ENCODE results near the gene PDCD6IP.
"Not testable (repeated sequence)": the region's sequence is repeated elsewhere in the genome, so short reads cannot be mapped to it uniquely, and the experiment has no call there.

The PDCD6IP gene

DNA sequence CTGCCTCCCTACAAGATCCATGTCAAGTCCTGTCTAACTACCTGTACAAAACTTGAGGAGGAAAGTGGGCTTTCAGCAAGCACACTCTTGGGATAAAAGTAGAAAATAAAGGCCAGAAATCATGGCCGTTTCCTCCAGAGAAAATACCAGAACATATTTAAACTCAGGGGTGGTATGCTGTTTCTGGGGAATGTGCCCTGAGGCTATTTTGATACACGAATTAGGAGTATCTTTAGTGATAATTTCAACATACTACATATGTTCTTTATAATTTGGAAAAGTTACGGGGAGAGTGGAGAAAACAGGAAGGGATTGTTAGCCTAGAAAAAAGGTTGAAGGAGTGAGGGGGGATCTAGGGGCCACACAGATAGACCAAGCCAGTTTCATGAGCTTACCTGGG is 18.7 kb upstream of the PDCD6IP start:
- Histone ChIP-seq H3K4me1 (ENCODE audit: control insufficient read depth in 1 of 2, insufficient read depth in 2 of 2, low read length in 2 of 2) (no peaks in the 10 kb centered on the region), H3K9me3 (ENCODE audit: control insufficient read depth in 1 of 2, low read length in 2 of 2) (no peaks in the 10 kb centered on the region), H3K4me3 (ENCODE audit: low read depth in 1 of 2, low read length in 2 of 2) (no peak overlapping the region), H3K27me3 (ENCODE audit: low read depth, low read length) (no peaks in the 10 kb centered on the region), H3K36me3 (ENCODE audit: control insufficient read depth in 1 of 2, insufficient read depth in 2 of 2, low read length in 2 of 2) (no peaks in the 10 kb centered on the region), H3K27ac (ENCODE audit: low read length) (no peak overlapping the region)

DNA sequence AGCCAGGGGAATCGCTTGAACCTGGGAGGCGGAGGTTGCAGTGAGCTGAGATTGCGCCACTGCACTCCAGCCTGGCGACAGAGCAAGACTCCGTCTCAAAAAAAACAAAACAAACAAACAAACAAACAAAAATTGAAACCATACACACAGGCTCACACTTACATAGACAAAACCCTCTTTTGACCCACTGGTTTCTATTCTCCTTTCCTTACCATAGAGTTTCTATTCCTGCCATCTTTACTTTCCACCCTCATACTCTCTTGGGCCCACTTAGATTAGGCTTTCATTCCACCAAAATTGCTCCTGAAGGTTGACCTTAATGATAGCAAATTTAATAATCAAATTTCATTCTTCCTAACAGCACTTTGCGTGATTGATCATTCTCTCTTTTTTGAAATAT is 17.0 kb upstream of the PDCD6IP start:
- not testable (repeated sequence) for H3K36me3 ChIP-seq (ENCODE audit: control insufficient read depth in 1 of 2, insufficient read depth in 2 of 2, low read length in 2 of 2); H3K9me3 ChIP-seq (ENCODE audit: control insufficient read depth in 1 of 2, low read length in 2 of 2); H3K4me3 ChIP-seq (ENCODE audit: low read depth in 1 of 2, low read length in 2 of 2)

DNA sequence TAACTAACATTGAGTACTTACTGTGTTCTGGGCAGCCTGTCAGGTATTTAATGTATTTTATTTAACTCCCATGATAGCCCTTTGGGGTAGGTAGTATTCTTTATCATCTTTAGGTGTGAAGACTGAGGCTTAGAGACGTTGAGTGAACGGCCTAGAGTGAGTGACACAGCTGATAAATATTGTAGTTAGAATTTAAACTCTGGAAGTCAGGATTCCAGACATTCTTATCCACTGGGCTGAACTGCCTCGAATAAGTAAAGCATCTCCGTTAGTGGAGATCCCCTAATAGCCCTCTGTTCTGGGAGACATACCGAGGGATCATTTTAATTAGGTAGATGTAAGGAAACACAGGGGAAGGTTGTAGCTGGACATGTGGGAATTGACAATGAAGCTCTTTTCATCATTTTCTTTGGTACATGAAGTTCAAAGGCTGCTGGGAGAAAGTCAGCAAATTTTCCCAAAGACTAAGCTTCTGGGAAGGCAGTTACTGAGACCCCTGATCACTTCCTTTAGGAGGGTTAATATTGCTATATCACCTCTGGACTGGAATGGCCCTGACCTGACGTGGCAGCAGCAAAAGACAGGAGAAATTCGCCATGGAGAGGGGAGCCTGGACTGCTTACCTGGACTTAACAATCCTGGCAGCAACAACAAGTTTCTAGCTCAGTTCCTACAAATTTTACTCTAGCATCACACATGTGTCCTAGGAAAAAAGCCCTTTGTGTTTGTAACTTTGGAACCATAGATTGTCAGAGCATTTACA is 11.7 kb upstream of the PDCD6IP start:
- Histone ChIP-seq H3K27ac (ENCODE audit: low read length) (no peak overlapping the region), H3K27me3 (ENCODE audit: low read depth, low read length) (no peaks in the 10 kb centered on the region), H3K36me3 (ENCODE audit: control insufficient read depth in 1 of 2, insufficient read depth in 2 of 2, low read length in 2 of 2) (no peaks in the 10 kb centered on the region), H3K4me3 (ENCODE audit: low read depth in 1 of 2, low read length in 2 of 2) (peak overlapping the region in 1 of 2 donors; percentile 49), H3K4me1 (ENCODE audit: control insufficient read depth in 1 of 2, insufficient read depth in 2 of 2, low read length in 2 of 2) (no peaks in the 10 kb centered on the region), H3K9me3 (ENCODE audit: control insufficient read depth in 1 of 2, low read length in 2 of 2) (no peaks in the 10 kb centered on the region)

More for the DNA sequence above, 17.0 kb upstream of the PDCD6IP start:
- not testable (repeated sequence) for H3K27me3 ChIP-seq (ENCODE audit: low read depth, low read length); H3K4me1 ChIP-seq (ENCODE audit: control insufficient read depth in 1 of 2, insufficient read depth in 2 of 2, low read length in 2 of 2); H3K27ac ChIP-seq (ENCODE audit: low read length)

DNA sequence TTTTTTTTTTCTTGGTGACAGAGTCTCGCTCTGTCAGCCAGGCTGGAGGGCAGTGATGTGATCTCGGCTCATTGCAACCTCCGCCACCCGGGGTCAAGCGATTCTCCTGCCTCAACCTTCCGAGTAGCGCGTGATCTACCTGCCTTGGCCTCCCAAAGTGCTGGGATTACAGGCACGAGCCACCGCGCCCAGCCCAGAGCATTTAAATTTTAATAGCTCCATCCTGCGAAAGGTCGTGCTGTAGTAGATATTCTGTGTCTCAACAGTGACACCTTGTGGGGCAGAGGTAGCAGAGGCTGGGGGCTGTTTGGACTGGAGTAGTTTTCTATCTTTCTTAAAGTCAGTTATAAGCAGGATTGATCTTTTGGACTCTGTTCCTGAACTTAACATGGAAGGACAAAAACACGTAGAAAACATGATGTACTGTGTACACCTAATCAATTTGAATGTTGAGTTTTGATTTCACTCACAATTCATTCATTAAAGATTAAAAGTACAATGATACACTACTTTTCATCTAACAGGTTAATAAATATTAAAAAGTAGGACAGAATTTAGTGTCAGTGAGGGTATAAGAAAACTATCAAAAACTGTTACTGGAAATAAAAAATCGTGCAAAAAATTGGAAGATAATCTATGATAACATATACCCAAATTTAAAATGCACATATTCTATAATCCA is 11.0 kb upstream of the PDCD6IP start:
- H3K4me3 ChIP-seq (ENCODE audit: low read depth in 1 of 2, low read length in 2 of 2) = peak overlapping the region in 1 of 2 donors; percentile 49

DNA sequence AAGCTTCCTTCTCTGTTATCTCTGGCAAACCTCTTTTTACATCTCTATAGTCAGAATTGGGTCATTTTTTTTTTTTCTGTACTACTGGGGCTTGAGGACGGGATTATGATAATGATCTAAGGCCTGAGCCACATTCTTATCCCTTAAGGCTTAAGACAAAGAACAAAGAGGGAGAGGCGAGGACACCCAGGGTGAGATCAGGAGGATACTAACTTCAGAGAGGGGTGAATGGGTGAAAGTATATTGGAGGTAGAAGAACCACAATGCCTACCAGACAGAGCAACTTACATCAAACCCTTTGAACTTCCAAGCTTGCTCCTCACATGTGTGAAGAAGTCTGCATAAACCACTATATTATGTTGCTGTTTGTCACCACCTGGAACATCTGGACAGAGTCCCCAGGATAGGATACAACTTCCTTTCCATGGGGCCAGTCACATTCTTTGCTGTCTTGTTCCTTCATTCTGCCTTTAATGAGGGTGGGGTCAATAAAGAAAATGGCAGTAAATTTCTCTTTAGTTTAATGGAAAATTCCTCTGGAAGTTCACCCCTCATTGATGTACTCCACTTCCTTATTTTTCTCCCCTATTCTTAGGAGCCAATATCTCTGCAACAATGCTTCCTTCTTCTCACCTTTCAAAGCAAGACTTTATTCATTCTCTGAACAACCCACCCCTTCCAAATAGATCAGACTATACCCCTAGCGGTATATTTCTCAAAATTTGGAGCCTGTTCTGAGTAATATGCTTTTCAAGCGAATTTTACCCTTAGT is 9.1 kb upstream of the PDCD6IP start:
- Histone ChIP-seq H3K4me3 (ENCODE audit: low read depth in 1 of 2, low read length in 2 of 2) (no peak overlapping the region), H3K36me3 (ENCODE audit: control insufficient read depth in 1 of 2, insufficient read depth in 2 of 2, low read length in 2 of 2) (no peaks in the 10 kb centered on the region), H3K9me3 (ENCODE audit: control insufficient read depth in 1 of 2, low read length in 2 of 2) (no peaks in the 10 kb centered on the region), H3K27me3 (ENCODE audit: low read depth, low read length) (no peaks in the 10 kb centered on the region), H3K4me1 (ENCODE audit: control insufficient read depth in 1 of 2, insufficient read depth in 2 of 2, low read length in 2 of 2) (no peaks in the 10 kb centered on the region), H3K27ac (ENCODE audit: low read length) (no peak overlapping the region)

More for the DNA sequence above, 11.0 kb upstream of the PDCD6IP start:
- Histone ChIP-seq H3K27me3 (ENCODE audit: low read depth, low read length) (no peaks in the 10 kb centered on the region), H3K9me3 (ENCODE audit: control insufficient read depth in 1 of 2, low read length in 2 of 2) (no peaks in the 10 kb centered on the region), H3K36me3 (ENCODE audit: control insufficient read depth in 1 of 2, insufficient read depth in 2 of 2, low read length in 2 of 2) (no peaks in the 10 kb centered on the region), H3K27ac (ENCODE audit: low read length) (no peak overlapping the region), H3K4me1 (ENCODE audit: control insufficient read depth in 1 of 2, insufficient read depth in 2 of 2, low read length in 2 of 2) (no peaks in the 10 kb centered on the region)

DNA sequence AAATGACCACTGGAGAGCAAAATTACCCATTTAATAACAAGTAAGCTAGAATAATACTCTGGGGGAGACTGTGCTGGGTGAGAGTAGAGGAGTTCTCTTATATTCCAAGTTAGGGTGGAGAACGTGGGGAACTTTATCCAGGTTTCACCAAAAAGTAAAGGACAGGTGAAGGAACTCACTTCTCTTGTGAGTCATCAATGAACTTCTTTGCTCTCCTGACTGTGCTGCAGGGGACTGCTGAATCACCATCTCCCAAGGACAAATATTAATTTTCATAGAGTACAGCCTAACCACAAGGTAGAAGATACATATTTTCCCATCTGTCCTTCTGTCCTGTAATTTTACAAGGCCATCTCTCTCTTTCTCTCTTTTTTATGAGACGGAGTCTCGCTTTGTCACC is 8.3 kb upstream of the PDCD6IP start:
- no peaks in the 10 kb centered on the region for H3K27me3 ChIP-seq (ENCODE audit: low read depth, low read length)
- H3K36me3 ChIP-seq (ENCODE audit: control insufficient read depth in 1 of 2, insufficient read depth in 2 of 2, low read length in 2 of 2) = no peaks in the 10 kb centered on the region
- H3K4me1 ChIP-seq (ENCODE audit: control insufficient read depth in 1 of 2, insufficient read depth in 2 of 2, low read length in 2 of 2) = no peaks in the 10 kb centered on the region
- H3K27ac ChIP-seq (ENCODE audit: low read length) = no peak overlapping the region
- H3K9me3 ChIP-seq (ENCODE audit: control insufficient read depth in 1 of 2, low read length in 2 of 2) = no peaks in the 10 kb centered on the region
- H3K4me3 ChIP-seq (ENCODE audit: low read depth in 1 of 2, low read length in 2 of 2) = no peak overlapping the region

DNA sequence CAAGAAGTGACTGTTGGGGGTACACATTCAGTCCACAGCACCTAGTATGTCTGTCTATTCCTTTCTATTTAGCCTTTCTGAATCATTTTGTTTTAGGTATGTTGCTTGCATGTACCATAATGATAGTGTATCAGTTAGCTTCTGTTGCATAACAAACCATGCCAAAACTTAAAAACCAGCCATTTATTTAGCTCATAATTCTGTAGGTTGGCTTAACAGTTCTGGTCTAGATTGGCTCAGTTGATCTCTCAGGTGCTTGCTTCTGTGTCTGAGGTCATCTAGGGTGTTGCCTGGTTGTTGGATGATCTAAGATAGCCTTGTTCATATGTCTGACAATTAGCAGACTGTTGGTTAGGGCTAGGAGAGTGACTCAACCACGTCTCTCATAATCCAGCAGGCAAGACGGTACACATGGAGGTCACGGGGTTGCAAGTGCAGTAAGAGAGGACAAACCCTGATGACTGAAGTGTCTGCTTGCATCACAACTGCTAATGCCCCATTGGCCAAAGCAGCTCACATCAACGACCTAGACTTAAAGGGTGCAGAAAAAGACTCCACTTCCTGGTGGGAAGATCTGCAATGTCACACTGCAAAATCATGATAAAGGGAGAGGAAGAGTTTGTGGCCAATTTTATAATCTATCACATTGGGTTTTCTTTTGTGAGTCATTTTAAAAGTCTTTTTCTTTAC is 6.8 kb upstream of the PDCD6IP start:
- Histone ChIP-seq H3K4me1 (ENCODE audit: control insufficient read depth in 1 of 2, insufficient read depth in 2 of 2, low read length in 2 of 2) (no peaks in the 10 kb centered on the region), H3K9me3 (ENCODE audit: control insufficient read depth in 1 of 2, low read length in 2 of 2) (no peaks in the 10 kb centered on the region), H3K36me3 (ENCODE audit: control insufficient read depth in 1 of 2, insufficient read depth in 2 of 2, low read length in 2 of 2) (no peaks in the 10 kb centered on the region), H3K27me3 (ENCODE audit: low read depth, low read length) (no peaks in the 10 kb centered on the region), H3K27ac (ENCODE audit: low read length) (no peak overlapping the region), H3K4me3 (ENCODE audit: low read depth in 1 of 2, low read length in 2 of 2) (no peak overlapping the region)

DNA sequence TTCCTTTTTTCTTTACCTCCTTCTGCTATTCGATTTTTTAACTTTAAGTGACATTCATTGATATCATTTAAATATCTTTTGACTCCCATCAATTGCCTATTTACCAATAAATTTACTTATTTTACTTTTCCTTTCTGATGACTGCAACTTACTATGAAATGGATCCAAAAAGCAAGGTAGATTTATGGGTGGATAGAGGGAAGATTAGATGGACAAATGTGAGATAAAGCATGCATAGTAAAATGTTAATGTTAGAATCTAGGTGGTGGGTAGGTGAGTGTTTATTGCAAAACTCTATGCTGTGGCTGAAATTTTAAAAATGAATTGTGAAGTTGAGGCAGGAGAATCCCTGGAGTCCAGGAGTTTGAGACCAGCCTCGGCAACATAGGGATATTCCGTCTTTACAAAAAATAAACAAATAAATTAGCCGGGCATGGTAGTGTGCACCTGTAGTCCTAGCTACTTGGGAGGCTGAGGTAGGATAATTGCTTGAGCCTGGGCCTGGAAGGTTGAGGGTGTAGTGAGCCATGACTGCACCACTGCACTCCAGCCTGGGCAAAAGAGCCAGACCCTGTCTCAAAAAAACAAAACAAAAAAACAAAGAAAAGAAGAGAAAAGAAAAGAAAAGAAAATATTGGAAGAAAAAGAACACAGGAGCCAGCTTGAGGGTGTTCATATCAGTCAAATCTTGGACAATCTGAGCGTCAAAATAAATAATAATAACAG is 6.1 kb upstream of the PDCD6IP start:
- H3K27me3 ChIP-seq (ENCODE audit: low read depth, low read length) = no peaks in the 10 kb centered on the region
- H3K4me1 ChIP-seq (ENCODE audit: control insufficient read depth in 1 of 2, insufficient read depth in 2 of 2, low read length in 2 of 2) = no peaks in the 10 kb centered on the region
- no peak overlapping the region for H3K27ac ChIP-seq (ENCODE audit: low read length)
- no peaks in the 10 kb centered on the region for H3K36me3 ChIP-seq (ENCODE audit: control insufficient read depth in 1 of 2, insufficient read depth in 2 of 2, low read length in 2 of 2)
- no peaks in the 10 kb centered on the region for H3K9me3 ChIP-seq (ENCODE audit: control insufficient read depth in 1 of 2, low read length in 2 of 2)
- H3K4me3 ChIP-seq (ENCODE audit: low read depth in 1 of 2, low read length in 2 of 2) = no peak overlapping the region

DNA sequence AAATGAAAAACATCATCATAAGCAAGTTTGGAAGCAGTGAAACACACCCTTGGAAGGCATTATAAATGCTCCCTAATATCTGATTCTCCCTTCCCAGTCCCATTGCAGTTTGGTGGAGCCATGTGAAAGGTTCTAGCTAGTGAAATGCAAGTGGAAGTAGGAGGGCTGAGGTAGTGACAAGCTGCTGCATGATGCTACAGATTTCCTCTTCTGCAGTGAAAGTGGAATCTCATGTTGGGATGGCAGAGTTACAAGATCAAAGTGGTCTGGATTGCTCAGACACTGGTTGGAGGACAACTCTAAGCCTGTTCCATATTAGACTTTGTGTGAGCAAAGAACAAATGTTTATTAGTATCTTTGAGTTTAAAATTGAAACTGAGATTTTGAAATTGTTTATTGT is 3.3 kb upstream of the PDCD6IP start:
- no peaks in the 10 kb centered on the region for H3K27me3 ChIP-seq (ENCODE audit: low read depth, low read length)
- peaks cover 6 to 15% of the 10 kb centered on the region in 2 donors for H3K4me1 ChIP-seq (ENCODE audit: control insufficient read depth in 1 of 2, insufficient read depth in 2 of 2, low read length in 2 of 2)
- H3K4me3 ChIP-seq (ENCODE audit: low read depth in 1 of 2, low read length in 2 of 2) = no peak overlapping the region
- H3K27ac ChIP-seq (ENCODE audit: low read length) = no peak overlapping the region
- peaks cover 0 to 4% of the 10 kb centered on the region in 2 donors for H3K36me3 ChIP-seq (ENCODE audit: control insufficient read depth in 1 of 2, insufficient read depth in 2 of 2, low read length in 2 of 2)
- H3K9me3 ChIP-seq (ENCODE audit: control insufficient read depth in 1 of 2, low read length in 2 of 2) = no peaks in the 10 kb centered on the region

DNA sequence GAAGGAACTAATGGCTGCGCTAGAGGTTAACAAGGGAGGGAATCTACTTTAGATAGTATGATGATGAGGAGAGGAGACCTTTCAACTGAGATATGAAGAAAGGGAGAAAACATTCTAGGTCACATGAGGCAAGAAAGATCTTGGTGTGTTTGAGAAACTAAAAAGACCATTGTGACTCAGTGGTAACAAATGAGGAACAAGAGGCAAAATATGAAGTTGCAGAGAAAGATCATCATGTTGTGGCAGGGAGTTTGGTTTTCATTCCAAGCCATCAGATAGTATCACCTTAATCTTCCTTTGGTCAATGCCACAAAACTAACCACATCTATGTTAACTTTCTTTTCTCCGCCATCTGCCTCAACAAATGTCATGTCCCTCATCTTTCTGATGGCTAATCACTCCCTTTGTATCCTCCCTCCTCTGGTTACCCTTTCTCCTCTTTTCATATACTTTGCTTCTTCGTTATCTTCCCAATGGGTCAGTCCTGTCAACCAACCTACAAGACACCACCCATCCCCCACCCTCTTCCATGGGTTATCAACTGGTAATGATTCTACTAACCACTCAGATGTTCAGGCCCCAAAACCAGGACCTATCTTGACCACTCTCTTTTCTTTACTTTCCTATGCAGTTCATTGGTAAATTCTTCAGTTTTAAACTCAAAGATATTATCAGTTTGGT is 2.4 kb upstream of the PDCD6IP start:
- no peaks in the 10 kb centered on the region for H3K27me3 ChIP-seq (ENCODE audit: low read depth, low read length)
- H3K4me3 ChIP-seq (ENCODE audit: low read depth in 1 of 2, low read length in 2 of 2) = no peak overlapping the region
- H3K4me1 ChIP-seq (ENCODE audit: control insufficient read depth in 1 of 2, insufficient read depth in 2 of 2, low read length in 2 of 2) = peaks cover 13 to 23% of the 10 kb centered on the region in 2 donors
- no peak overlapping the region for H3K27ac ChIP-seq (ENCODE audit: low read length)
- H3K9me3 ChIP-seq (ENCODE audit: control insufficient read depth in 1 of 2, low read length in 2 of 2) = no peaks in the 10 kb centered on the region
- H3K36me3 ChIP-seq (ENCODE audit: control insufficient read depth in 1 of 2, insufficient read depth in 2 of 2, low read length in 2 of 2) = peaks cover 0 to 4% of the 10 kb centered on the region in 2 donors

Measured in muscle layer of duodenum (tissue), 2 donors.